PFSK-1 (cell line): ENCODE data around the gene PRSS57.

Source experiments
- FOXP2 ChIP-seq: optimal IDR thresholded peaks from 2 replicates; pipeline ENCODE3; 2011; ENCODE audit warnings: borderline replicate concordance, control low read depth, inconsistent platforms; ENCODE audit not compliant: insufficient read depth; ENCODE audit errors: extremely low read length, extremely low read depth
- POLR2AphosphoS5 ChIP-seq: IDR thresholded peaks from 2 replicates; pipeline ENCODE4 v1.6.1; 2012; ENCODE audit warnings: low read depth, mild to moderate bottlenecking, control low read depth, low read length, moderate library complexity
- REST ChIP-seq, 2 experiments: IDR thresholded peaks; 2 replicates each; pipeline versions ENCODE4 v1.6.1 to v1.8.0; 2011 to 2012; ENCODE audit warnings: low read depth in 2 of 2, low read length in 2 of 2, control low read depth in 1 of 2, inconsistent platforms in 1 of 2, mild to moderate bottlenecking in 1 of 2, moderate library complexity in 1 of 2; ENCODE audit not compliant: insufficient read depth in 1 of 2
- SIN3A ChIP-seq: IDR thresholded peaks from 2 replicates; pipeline ENCODE4 v1.6.1; 2012; ENCODE audit warnings: mild to moderate bottlenecking, low read length, moderate library complexity, borderline replicate concordance; ENCODE audit not compliant: insufficient read depth
- TAF1 ChIP-seq: IDR thresholded peaks from 2 replicates; pipeline ENCODE4 v1.6.1; 2012; ENCODE audit warnings: low read length, control low read depth, borderline replicate concordance; ENCODE audit not compliant: insufficient read depth

Gene PRSS57

GRCh38 chr19:658059-658839 is 37.0 kb downstream of the PRSS57 start:
- TF ChIP-seq TAF1 (no peak), POLR2AphosphoS5 (no peak), FOXP2 (no peak), SIN3A (no peak), REST (IDR thresholded peaks at IDR 0.05; ENCODE audit: insufficient read depth in 1 of 2, low read depth in 2 of 2, low read length in 2 of 2) (no peak)

- TF ChIP-seq TAF1 = no peak
- TF ChIP-seq POLR2AphosphoS5 = no peak
- TF ChIP-seq REST (IDR thresholded peaks at IDR 0.05; ENCODE audit: insufficient read depth in 1 of 2, low read depth in 2 of 2, low read length in 2 of 2) = no peak
- no peak for TF ChIP-seq SIN3A
- TF ChIP-seq FOXP2 = no peak
Observed at GRCh38 chr19:657611-658010, 37.6 kb downstream of the PRSS57 start.

- TF ChIP-seq FOXP2 (no peak), REST (IDR thresholded peaks at IDR 0.05; ENCODE audit: insufficient read depth in 1 of 2, low read depth in 2 of 2, low read length in 2 of 2) (no peak), TAF1 (no peak), POLR2AphosphoS5 (no peak), SIN3A (no peak)
Observed at GRCh38 chr19:656751-657559, 38.3 kb downstream of the PRSS57 start.

GRCh38 chr19:655691-656090 is 39.6 kb downstream of the PRSS57 start:
- TF ChIP-seq POLR2AphosphoS5 = no peak
- TF ChIP-seq SIN3A = no peak
- no peak for TF ChIP-seq TAF1
- no peak for TF ChIP-seq REST (IDR thresholded peaks at IDR 0.05; ENCODE audit: insufficient read depth in 1 of 2, low read depth in 2 of 2, low read length in 2 of 2)
- no peak for TF ChIP-seq FOXP2
